ENCODE measurements around the gene TMEM115. TPM values are rescaled to one million over a fixed set of nuclear protein-coding genes. Genes with fewer than 3 reads are reported as not detected.
A peak's percentile ranks its signal among the peaks of the same experiment; 100 is the strongest.

The TMEM115 gene
- total RNA-seq, 6 donors from 2014 or later: 39.8 to 68.1 (median 46.5) TPM

DNA sequence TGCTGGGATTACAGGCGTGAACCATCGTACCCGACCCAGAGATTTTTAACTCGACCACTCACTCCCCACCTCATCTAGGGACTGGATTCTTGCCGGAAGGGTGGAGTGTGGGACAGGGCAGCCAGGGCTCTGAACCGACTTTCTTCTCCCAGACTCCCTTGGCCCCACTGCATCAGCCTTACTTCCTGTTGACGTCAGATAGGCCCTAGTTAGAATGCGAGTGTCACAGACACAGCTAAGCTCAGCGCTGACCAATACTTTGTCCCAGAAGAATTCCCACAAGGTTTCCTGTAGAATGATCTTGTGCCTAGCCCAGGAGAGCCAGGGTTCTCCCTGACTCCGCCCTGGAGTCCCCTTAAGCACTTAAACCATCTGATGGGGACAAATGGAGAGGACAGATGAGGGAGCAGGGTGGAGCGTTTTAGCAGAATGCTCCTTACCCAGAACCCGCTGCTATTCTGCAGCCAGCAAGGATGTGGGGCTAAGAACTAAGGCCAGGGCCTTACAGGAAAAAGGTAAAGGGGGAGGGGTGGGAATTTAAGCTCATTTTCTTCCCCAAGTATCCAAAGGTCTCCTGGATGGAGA is 25.5 kb downstream of the TMEM115 start:
- 34 to 61% methylated on average over 12 of the region's 12 CpGs for WGBS, 2 donors
- H3K27ac ChIP-seq: peak overlapping the region; percentile 79 to 97 (median 94)
- H3K9me3 ChIP-seq: no peaks in the 10 kb centered on the region
- ATAC-seq (ENCODE audit: low FRiP score in 2 of 2) (peak in 1 of 2 donors; percentile 18), DNase-seq (no peak)
- H3K27me3 ChIP-seq: no peaks in the 10 kb centered on the region
- H3K4me3 ChIP-seq: peak overlapping the region in 1 of 4 donors; percentile 75
- peaks cover 24 to 38% (median 32%) of the 10 kb centered on the region in 4 donors for H3K36me3 ChIP-seq
- TF ChIP-seq EP300 (IDR thresholded peaks at IDR 0.05): peak in 2 of 4 donors; percentile 61 to 86
- peak in 1 of 4 donors; percentile 31 for TF ChIP-seq POLR2A (IDR thresholded peaks at IDR 0.05)
- TF ChIP-seq POLR2AphosphoS5 (IDR thresholded peaks at IDR 0.05): peak; percentile 71 to 80
- TF ChIP-seq, protein P1, sequence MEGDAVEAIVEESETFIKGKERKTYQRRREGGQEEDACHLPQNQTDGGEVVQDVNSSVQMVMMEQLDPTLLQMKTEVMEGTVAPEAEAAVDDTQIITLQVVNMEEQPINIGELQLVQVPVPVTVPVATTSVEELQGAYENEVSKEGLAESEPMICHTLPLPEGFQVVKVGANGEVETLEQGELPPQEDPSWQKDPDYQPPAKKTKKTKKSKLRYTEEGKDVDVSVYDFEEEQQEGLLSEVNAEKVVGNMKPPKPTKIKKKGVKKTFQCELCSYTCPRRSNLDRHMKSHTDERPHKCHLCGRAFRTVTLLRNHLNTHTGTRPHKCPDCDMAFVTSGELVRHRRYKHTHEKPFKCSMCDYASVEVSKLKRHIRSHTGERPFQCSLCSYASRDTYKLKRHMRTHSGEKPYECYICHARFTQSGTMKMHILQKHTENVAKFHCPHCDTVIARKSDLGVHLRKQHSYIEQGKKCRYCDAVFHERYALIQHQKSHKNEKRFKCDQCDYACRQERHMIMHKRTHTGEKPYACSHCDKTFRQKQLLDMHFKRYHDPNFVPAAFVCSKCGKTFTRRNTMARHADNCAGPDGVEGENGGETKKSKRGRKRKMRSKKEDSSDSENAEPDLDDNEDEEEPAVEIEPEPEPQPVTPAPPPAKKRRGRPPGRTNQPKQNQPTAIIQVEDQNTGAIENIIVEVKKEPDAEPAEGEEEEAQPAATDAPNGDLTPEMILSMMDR (IDR thresholded peaks at IDR 0.05): no peak
- H3K4me1 ChIP-seq: peaks cover 45 to 64% (median 47%) of the 10 kb centered on the region in 4 donors

DNA sequence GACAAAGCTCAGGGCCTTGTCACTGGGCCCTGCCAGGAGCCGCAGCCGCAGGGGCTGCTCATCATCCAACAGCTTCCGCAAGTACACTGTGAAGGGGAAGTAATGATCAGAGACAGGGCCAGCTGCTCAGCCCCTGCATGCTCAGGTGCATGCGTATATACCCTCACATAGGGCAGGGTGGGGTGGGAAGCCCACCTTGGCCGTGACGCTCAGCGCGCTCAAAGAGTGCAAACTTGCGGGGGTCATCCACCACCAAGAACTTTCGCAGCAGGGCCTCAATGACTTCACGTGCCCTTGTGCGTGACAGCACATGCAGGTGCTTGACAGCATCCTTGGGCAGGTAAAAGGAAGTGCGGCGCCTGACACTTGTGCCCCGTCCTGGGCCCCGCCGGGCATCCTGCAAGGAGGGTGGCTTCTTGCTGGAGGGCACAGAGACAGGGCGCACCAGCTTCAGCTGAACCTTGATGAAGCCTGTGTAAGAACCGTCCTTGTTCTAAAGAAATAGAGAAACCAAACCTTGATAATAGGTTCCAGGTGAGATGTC is 27.9 kb downstream of the TMEM115 start:
- TF ChIP-seq POLR2AphosphoS5 (IDR thresholded peaks at IDR 0.05) (no peak), EP300 (IDR thresholded peaks at IDR 0.05) (no peak)
- TF ChIP-seq, protein P1 (IDR thresholded peaks at IDR 0.05): no peak
- Histone ChIP-seq H3K9me3 (no peaks in the 10 kb centered on the region), H3K27ac (no peak overlapping the region), H3K4me1 (peaks cover 45 to 68% (median 49%) of the 10 kb centered on the region in 4 donors), H3K36me3 (peaks cover 24 to 39% (median 33%) of the 10 kb centered on the region in 4 donors), H3K27me3 (no peaks in the 10 kb centered on the region), H3K4me3 (no peak overlapping the region)
- ATAC-seq (ENCODE audit: low FRiP score in 2 of 2) (no peak), DNase-seq (peak in 1 of 2 donors; percentile 76)
- WGBS, 2 donors: 95 to 96% methylated on average over 19 of the region's 19 CpGs

GRCh38 chr3:50330330-50330729 is 29.0 kb downstream of the TMEM115 start:
- Histone ChIP-seq H3K9me3 (no peaks in the 10 kb centered on the region), H3K36me3 (peaks cover 24 to 50% (median 42%) of the 10 kb centered on the region in 4 donors), H3K27ac (no peak overlapping the region), H3K4me1 (peaks cover 40 to 66% (median 45%) of the 10 kb centered on the region in 4 donors), H3K27me3 (no peaks in the 10 kb centered on the region), H3K4me3 (no peak overlapping the region)
- ATAC-seq (ENCODE audit: low FRiP score in 2 of 2) (no peak), DNase-seq (no peak)
- TF ChIP-seq EP300 (IDR thresholded peaks at IDR 0.05) (no peak), POLR2AphosphoS5 (IDR thresholded peaks at IDR 0.05) (no peak), POLR2A (IDR thresholded peaks at IDR 0.05) (no peak)
- TF ChIP-seq, protein P1 (IDR thresholded peaks at IDR 0.05): no peak
- WGBS, 2 donors: 90% methylated on average over 10 of the region's 10 CpGs; no CpG with 5 or more reads in 1 of the 2 donors

DNA sequence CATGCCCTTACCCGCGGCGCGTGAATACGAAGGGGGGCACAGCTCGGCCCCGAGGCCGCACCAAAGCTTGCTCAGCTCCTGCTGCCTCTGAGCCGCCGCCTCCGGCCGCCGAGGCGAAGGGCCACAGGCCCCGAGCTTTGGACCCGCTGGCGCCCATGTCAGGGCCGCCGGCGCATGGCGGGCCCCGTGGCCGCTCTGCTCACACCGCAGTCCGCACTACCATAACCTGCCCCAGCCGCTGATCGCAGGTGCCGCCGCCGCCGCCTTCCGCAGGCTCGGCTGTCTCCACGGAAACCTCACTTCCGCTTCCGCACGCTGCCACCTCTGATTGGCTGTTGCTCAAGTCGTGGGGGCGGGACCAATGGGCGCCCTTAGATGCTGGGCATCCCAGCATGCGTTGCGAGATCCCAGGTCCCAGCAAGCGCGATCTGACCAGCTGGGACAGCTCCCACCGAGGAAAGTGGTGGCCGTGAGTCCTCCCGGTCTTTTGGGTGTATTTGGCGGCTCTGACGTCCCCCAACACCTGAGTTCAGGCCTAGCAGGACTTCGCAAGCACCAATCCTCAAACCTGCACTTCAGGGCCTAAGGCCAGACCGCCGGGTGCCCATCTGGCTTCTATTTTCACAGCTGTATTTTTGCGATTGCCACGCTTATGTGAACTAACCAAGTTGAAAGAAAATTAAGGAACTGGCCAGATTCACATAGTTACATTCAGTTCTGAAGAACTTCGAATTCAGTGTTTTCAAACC is 31.2 kb downstream of the TMEM115 start, which contains the start of gene TUSC2:
TSS of gene TUSC2 (minus strand) at position 281 of the 749 bp plus-strand sequence. CDS start at position 157, 124 bp downstream.
- Histone ChIP-seq H3K36me3 (peaks cover 24 to 51% (median 45%) of the 10 kb centered on the region in 4 donors), H3K9me3 (no peaks in the 10 kb centered on the region), H3K4me3 (peak within 1 kb of the TSS; percentile 56 to 86 (median 70)), H3K4me1 (peaks cover 37 to 65% (median 46%) of the 10 kb centered on the region in 4 donors), H3K27me3 (no peaks in the 10 kb centered on the region), H3K27ac (peak within 1 kb of the TSS; percentile 77 to 87 (median 86))
- 6 to 11% methylated on average over 11 to 20 of the region's 55 CpGs for WGBS, 2 donors
- DNase-seq (peak; percentile 95 to 99), ATAC-seq (ENCODE audit: low FRiP score in 2 of 2) (peak; percentile 92 to 96)
- TF ChIP-seq, protein P1 (IDR thresholded peaks at IDR 0.05): peak in 2 of 6 experiments; percentile 31 to 38
- peak in 3 of 4 donors; percentile 22 to 86 (median 67) for TF ChIP-seq POLR2A (IDR thresholded peaks at IDR 0.05)
- TF ChIP-seq EP300 (IDR thresholded peaks at IDR 0.05): no peak
- TF ChIP-seq POLR2AphosphoS5 (IDR thresholded peaks at IDR 0.05): peak; percentile 91 to 96

Data from upper lobe of left lung (tissue), 6 donors.